ENCODE measurements around the gene S100B.

The S100B gene

DNA sequence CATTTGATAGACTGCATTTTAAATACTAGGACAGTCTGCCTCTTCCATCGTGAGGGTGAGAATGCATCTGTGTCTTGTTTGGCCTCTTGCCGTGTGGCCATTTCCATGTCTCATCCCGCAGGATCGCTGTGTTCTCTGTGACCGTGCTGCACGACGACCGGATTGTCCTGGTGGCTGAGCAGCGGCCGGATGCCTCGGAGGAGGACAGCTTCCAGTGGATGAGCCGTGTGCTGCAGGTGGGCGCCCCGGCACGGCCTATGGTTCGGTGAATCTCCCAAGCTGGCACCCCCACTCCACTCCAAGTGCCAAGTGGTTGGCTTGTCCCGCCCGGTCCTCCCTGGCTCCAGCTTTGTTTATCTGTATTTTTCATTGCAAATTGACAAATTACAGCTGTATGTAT is 55.2 kb downstream of the S100B start:
- peaks cover 28% of the 10 kb centered on the region for H3K36me3 ChIP-seq (ENCODE audit: control insufficient read depth, insufficient read depth, low read length)
- no peaks in the 10 kb centered on the region for H3K9me3 ChIP-seq (ENCODE audit: control insufficient read depth, low read length)
- no peak overlapping the region for H3K4me3 ChIP-seq (ENCODE audit: insufficient read depth, low read depth, low read length, poor library complexity, severe bottlenecking)
- H3K27me3 ChIP-seq (replicated peaks; ENCODE audit: control insufficient read depth, insufficient read depth, low read length, poor library complexity, severe bottlenecking): no peaks in the 10 kb centered on the region
- no peak for DNase-seq
- H3K27ac ChIP-seq (ENCODE audit: insufficient read depth, low read length, poor library complexity, severe bottlenecking): no peak overlapping the region
- peaks cover 44% of the 10 kb centered on the region for H3K4me1 ChIP-seq (ENCODE audit: control insufficient read depth, insufficient read depth, low read length, poor library complexity, severe bottlenecking)
